GM23338 (cell line): ENCODE measurements around the gene RNF214. TPM values are rescaled to one million over a fixed set of nuclear protein-coding genes. Genes with fewer than 3 reads are reported as not detected.

Experiments used
- ATAC-seq: fragments of 200-7000 bp; cut with Tn5 transposase; 3 replicates; pipeline ENCODE4 v1.9.1; 2020
- DNase-seq: peaks from one replicate; pipeline ENCODE4 v3.0.0-alpha.2; 2015; ENCODE audit warnings: low spot score
- H2AFZ ChIP-seq: fragments of 200-600 bp; sonication (generic); 2 replicates; pipeline ENCODE4 v1.8.0; 2016; ENCODE audit warnings: antibody characterized with exemption, mild to moderate bottlenecking, moderate library complexity
- H3F3A ChIP-seq: fragments of 200-600 bp; sonication (generic); replicated peaks from 2 replicates; pipeline ENCODE4 v1.8.0; 2017; ENCODE audit warnings: antibody characterized with exemption, mixed run types, low read depth
- H3K27ac ChIP-seq: fragments of 200-600 bp; sonication (generic); 2 replicates; pipeline ENCODE4 v1.6.1; 2016; ENCODE audit warnings: low read depth
- H3K27me3 ChIP-seq: fragments of 200-600 bp; sonication (generic); 2 replicates; pipeline ENCODE4 v1.8.0; 2016; ENCODE audit warnings: mild to moderate bottlenecking, mixed run types, moderate library complexity; ENCODE audit not compliant: insufficient read depth
- H3K36me3 ChIP-seq: fragments of 200-600 bp; sonication (generic); 2 replicates; pipeline ENCODE4 v1.8.0; 2016; ENCODE audit warnings: mild to moderate bottlenecking; ENCODE audit not compliant: insufficient read depth
- H3K4me1 ChIP-seq: fragments of 200-600 bp; sonication (generic); 2 replicates; pipeline ENCODE4 v1.8.0; 2016; ENCODE audit warnings: mild to moderate bottlenecking, moderate library complexity; ENCODE audit not compliant: insufficient read depth
- H3K4me2 ChIP-seq: fragments of 200-600 bp; sonication (generic); 2 replicates; pipeline ENCODE4 v1.7.1; 2017; ENCODE audit warnings: mixed run types
- H3K4me3 ChIP-seq: fragments of 200-600 bp; sonication (generic); 2 replicates; pipeline ENCODE4 v1.6.1; 2016; ENCODE audit warnings: mixed run types
- H3K79me2 ChIP-seq: fragments of 200-600 bp; sonication (generic); replicated peaks from 2 replicates; pipeline ENCODE4 v1.8.0; 2017; ENCODE audit warnings: mild to moderate bottlenecking; ENCODE audit not compliant: insufficient read depth
- H3K9me2 ChIP-seq: fragments of 200-600 bp; sonication (generic); 2 replicates; pipeline ENCODE4 v1.8.0; 2017; ENCODE audit not compliant: insufficient read depth
- H4K20me1 ChIP-seq: fragments of 200-600 bp; sonication (generic); replicated peaks from 2 replicates; pipeline ENCODE4 v1.8.0; 2017; ENCODE audit warnings: mild to moderate bottlenecking; ENCODE audit not compliant: insufficient read depth
- H3K27ac Mint-ChIP-seq: 2 replicates; pipeline ENCODE4 v1.8.0; 2020; ENCODE audit warnings: inconsistent platforms, mild to moderate bottlenecking, moderate library complexity, mixed read lengths
- H3K27me3 Mint-ChIP-seq: 3 replicates; pipeline ENCODE4 v1.8.0; 2022; ENCODE audit warnings: low read depth, mild to moderate bottlenecking, moderate library complexity, mixed read lengths, inconsistent platforms; ENCODE audit not compliant: insufficient read depth, poor library complexity
- H3K36me3 Mint-ChIP-seq: 3 replicates; pipeline ENCODE4 v1.8.0; 2021; ENCODE audit warnings: low read depth, mild to moderate bottlenecking, inconsistent platforms, moderate library complexity, mixed read lengths
- H3K4me1 Mint-ChIP-seq: 3 replicates; pipeline ENCODE4 v1.8.0; 2020; ENCODE audit warnings: mild to moderate bottlenecking, inconsistent platforms, mixed read lengths
- H3K4me3 Mint-ChIP-seq: 3 replicates; pipeline ENCODE4 v1.8.0; 2021; ENCODE audit warnings: moderate library complexity, mild to moderate bottlenecking, inconsistent platforms, mixed read lengths
- H3K9me3 Mint-ChIP-seq: 3 replicates; pipeline ENCODE4 v1.8.0; 2020; ENCODE audit warnings: moderate library complexity, mild to moderate bottlenecking, inconsistent platforms, mixed read lengths
- CREB1 ChIP-seq: fragments of 250-450 bp; sonication (Bioruptor Pico); IDR thresholded peaks from 2 replicates; pipeline ENCODE4 v1.5.0; 2020; ENCODE audit warnings: low read depth, mild to moderate bottlenecking, moderate library complexity
- CTCF ChIP-seq, 2 experiments: fragments of 200-600 bp in 1 of 2; sonication (generic) in 1 of 2; conservative IDR thresholded peaks; 2 replicates each; pipeline versions ENCODE4 v1.5.1 to v1.6.1; 2016 to 2017; ENCODE audit warnings: antibody characterized with exemption in 2 of 2, low read depth in 2 of 2, mild to moderate bottlenecking in 2 of 2, moderate library complexity in 1 of 2
- EZH2 ChIP-seq: fragments of 200-600 bp; sonication (generic); IDR thresholded peaks from one replicate; pipeline ENCODE4 v1.8.0; 2017; ENCODE audit warnings: antibody characterized with exemption, mild to moderate bottlenecking, low read depth; ENCODE audit not compliant: unreplicated experiment
- EZH2phosphoT487 ChIP-seq: fragments of 200-600 bp; sonication (generic); IDR thresholded peaks from one replicate; pipeline ENCODE4 v1.8.1; 2018; ENCODE audit warnings: antibody characterized with exemption; ENCODE audit not compliant: unreplicated experiment
- JUNB ChIP-seq: IDR thresholded peaks from one replicate; pipeline ENCODE4 v1.6.1; 2016; ENCODE audit warnings: antibody characterized with exemption; ENCODE audit not compliant: unreplicated experiment
- NANOG ChIP-seq: IDR thresholded peaks from 2 replicates; pipeline ENCODE4 v1.6.1; 2016; ENCODE audit warnings: antibody characterized with exemption, borderline replicate concordance
- POLR2AphosphoS5 ChIP-seq: IDR thresholded peaks from 2 replicates; pipeline ENCODE4 v1.6.1; 2016; ENCODE audit warnings: antibody characterized with exemption, low read depth
- STAT1 ChIP-seq: IDR thresholded peaks from one replicate; pipeline ENCODE4 v1.6.1; 2016; ENCODE audit warnings: antibody characterized with exemption; ENCODE audit not compliant: unreplicated experiment
- ZNF114 ChIP-seq: fragments of 250-450 bp; sonication (Bioruptor Pico); IDR thresholded peaks from 2 replicates; pipeline ENCODE4 v1.5.0; 2020; ENCODE audit warnings: mild to moderate bottlenecking, moderate library complexity
- ZNF331 ChIP-seq: fragments of 250-450 bp; sonication (Bioruptor Pico); IDR thresholded peaks from 2 replicates; pipeline ENCODE4 v1.5.0; 2020; ENCODE audit warnings: low read depth, mild to moderate bottlenecking, moderate library complexity
- ZNF462 ChIP-seq: fragments of 250-450 bp; sonication (Bioruptor Pico); IDR thresholded peaks from 2 replicates; pipeline ENCODE4 v1.5.0; 2020; ENCODE audit warnings: mild to moderate bottlenecking, moderate library complexity
- polyA plus RNA-seq: library from polyadenylated mRNA; unstranded; fragments of >200 nt; fragmentation: Nextera tagmentation; extraction: Ambion mirVana; gene quantifications from 2 replicates; pipeline ENCODE4 v1.2.1, GENCODE V29; 2016
- total RNA-seq: library from RNA; depleted of rRNA; stranded (reverse); fragments of >200 nt; shearing (Covaris generic); gene quantifications from 2 replicates; pipeline ENCODE4 v1.2.3, GENCODE V29; 2014
- TF ChIP-seq, protein P1 (sequence below): IDR thresholded peaks from 2 replicates; pipeline ENCODE4 v1.6.1; 2016; ENCODE audit warnings: antibody characterized with exemption
- TF ChIP-seq, protein P2 (sequence below): IDR thresholded peaks from one replicate; pipeline ENCODE4 v1.6.1; 2018; ENCODE audit warnings: antibody characterized with exemption; ENCODE audit not compliant: unreplicated experiment

RNF214 gene
- total and polyA plus RNA-seq, 2 experiments from 2014 or later: 19.4 to 28.4 TPM

GRCh38 chr11:117281159-117281558, 48.7 kb downstream of the RNF214 start:
- Mint-ChIP-seq H3K4me1 (no peaks in the 10 kb centered on the region), H3K9me3 (no peaks in the 10 kb centered on the region), H3K27me3 (no peaks in the 10 kb centered on the region), H3K27ac (no peak overlapping the region), H3K4me3 (no peak overlapping the region), H3K36me3 (peaks cover 40% of the 10 kb centered on the region)
- Histone ChIP-seq H3K4me2 (no peak overlapping the region), H3F3A (no peaks in the 10 kb centered on the region), H3K4me3 (no peak overlapping the region), H3K79me2 (no peaks in the 10 kb centered on the region), H3K4me1 (no peaks in the 10 kb centered on the region), H4K20me1 (0 out of 2 replicates have a peak, but pooled peaks cover 4% of the 10 kb centered on the region), H2AFZ (no peak overlapping the region), H3K27me3 (no peaks in the 10 kb centered on the region), H3K36me3 (peaks cover 14% of the 10 kb centered on the region; the same call in 1 of the 2 replicates), H3K9me2 (no peaks in the 10 kb centered on the region), H3K27ac (no peak overlapping the region)
- no peak for TF ChIP-seq EZH2phosphoT487
- TF ChIP-seq, protein P1, sequence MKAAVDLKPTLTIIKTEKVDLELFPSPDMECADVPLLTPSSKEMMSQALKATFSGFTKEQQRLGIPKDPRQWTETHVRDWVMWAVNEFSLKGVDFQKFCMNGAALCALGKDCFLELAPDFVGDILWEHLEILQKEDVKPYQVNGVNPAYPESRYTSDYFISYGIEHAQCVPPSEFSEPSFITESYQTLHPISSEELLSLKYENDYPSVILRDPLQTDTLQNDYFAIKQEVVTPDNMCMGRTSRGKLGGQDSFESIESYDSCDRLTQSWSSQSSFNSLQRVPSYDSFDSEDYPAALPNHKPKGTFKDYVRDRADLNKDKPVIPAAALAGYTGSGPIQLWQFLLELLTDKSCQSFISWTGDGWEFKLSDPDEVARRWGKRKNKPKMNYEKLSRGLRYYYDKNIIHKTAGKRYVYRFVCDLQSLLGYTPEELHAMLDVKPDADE: no peak
- TF ChIP-seq ZNF114: no peak
- no peak for TF ChIP-seq ZNF331 (CRISPR knock-in tag)
- no peak for TF ChIP-seq NANOG
- no peak for TF ChIP-seq JUNB
- no peak for TF ChIP-seq POLR2AphosphoS5
- TF ChIP-seq CREB1 (CRISPR knock-in tag): no peak
- no peak for TF ChIP-seq CTCF (conservative IDR thresholded peaks at IDR 0.05; ENCODE audit: low read depth in 2 of 2)
- TF ChIP-seq, protein P2, sequence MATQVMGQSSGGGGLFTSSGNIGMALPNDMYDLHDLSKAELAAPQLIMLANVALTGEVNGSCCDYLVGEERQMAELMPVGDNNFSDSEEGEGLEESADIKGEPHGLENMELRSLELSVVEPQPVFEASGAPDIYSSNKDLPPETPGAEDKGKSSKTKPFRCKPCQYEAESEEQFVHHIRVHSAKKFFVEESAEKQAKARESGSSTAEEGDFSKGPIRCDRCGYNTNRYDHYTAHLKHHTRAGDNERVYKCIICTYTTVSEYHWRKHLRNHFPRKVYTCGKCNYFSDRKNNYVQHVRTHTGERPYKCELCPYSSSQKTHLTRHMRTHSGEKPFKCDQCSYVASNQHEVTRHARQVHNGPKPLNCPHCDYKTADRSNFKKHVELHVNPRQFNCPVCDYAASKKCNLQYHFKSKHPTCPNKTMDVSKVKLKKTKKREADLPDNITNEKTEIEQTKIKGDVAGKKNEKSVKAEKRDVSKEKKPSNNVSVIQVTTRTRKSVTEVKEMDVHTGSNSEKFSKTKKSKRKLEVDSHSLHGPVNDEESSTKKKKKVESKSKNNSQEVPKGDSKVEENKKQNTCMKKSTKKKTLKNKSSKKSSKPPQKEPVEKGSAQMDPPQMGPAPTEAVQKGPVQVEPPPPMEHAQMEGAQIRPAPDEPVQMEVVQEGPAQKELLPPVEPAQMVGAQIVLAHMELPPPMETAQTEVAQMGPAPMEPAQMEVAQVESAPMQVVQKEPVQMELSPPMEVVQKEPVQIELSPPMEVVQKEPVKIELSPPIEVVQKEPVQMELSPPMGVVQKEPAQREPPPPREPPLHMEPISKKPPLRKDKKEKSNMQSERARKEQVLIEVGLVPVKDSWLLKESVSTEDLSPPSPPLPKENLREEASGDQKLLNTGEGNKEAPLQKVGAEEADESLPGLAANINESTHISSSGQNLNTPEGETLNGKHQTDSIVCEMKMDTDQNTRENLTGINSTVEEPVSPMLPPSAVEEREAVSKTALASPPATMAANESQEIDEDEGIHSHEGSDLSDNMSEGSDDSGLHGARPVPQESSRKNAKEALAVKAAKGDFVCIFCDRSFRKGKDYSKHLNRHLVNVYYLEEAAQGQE: no peak
- TF ChIP-seq EZH2: no peak
- TF ChIP-seq ZNF462 (CRISPR knock-in tag): no peak
- no peak for TF ChIP-seq STAT1
- ATAC-seq (no peak), DNase-seq (no peak)
